Testis (tissue), 3 donors: Measurements from ENCODE around the gene ACAN. TPM values are rescaled to one million over a fixed set of nuclear protein-coding genes. Genes with fewer than 3 reads are reported as not detected.

ENCODE experiments used
- DNase-seq: peaks from one replicate; pipeline ENCODE4 v3.0.0-alpha.2; 2019
- H3K27ac ChIP-seq, 2 donors: fragments of 200-600 bp; sonication (generic); one replicate each; pipeline ENCODE4 v1.5.1; 2019
- H3K27me3 ChIP-seq: fragments of 200-600 bp; sonication (generic); one replicate; pipeline ENCODE4 v1.5.1; 2019
- H3K36me3 ChIP-seq: fragments of 200-600 bp; sonication (generic); one replicate; pipeline ENCODE4 v1.5.1; 2017; ENCODE audit warnings: low read depth; ENCODE audit errors: missing control alignments
- H3K4me1 ChIP-seq: fragments of 200-600 bp; sonication (generic); one replicate; pipeline ENCODE4 v1.5.1; 2019
- H3K4me3 ChIP-seq, 2 donors: fragments of 200-600 bp; sonication (generic); one replicate each; pipeline ENCODE4 v1.5.1; 2017 to 2019
- H3K9me3 ChIP-seq: fragments of 200-600 bp; sonication (generic); one replicate; pipeline ENCODE4 v1.5.1; 2017
- POLR2A ChIP-seq: fragments of 450-650 bp; IDR thresholded peaks from one replicate; pipeline ENCODE4 v1.6.1; 2017; ENCODE audit warnings: antibody characterized with exemption, mild to moderate bottlenecking, moderate library complexity
- WGBS, 2 donors: methylation state at CpG; one replicate each; pipeline ENCODE4 v1.1.5; 2018; 5-methylcytosine and 5-hydroxymethylcytosine counted together
- intact Hi-C: fragments of 100-400 bp; cut with DNase I; formaldehyde crosslinking; loops from one replicate; pipeline ENCODE4 v1.15.1; 2023; ENCODE audit warnings: low total_unique reads
- polyA plus RNA-seq: library from polyadenylated mRNA; stranded (reverse); fragments of 350-450 nt; fragmentation: Illumina TruSeq; extraction: RNeasy Lipid Tissue Mini Kit (QIAGEN cat#74804); gene quantifications from one replicate; pipeline ENCODE4 v1.2.3, GENCODE V29; 2014; ENCODE audit warnings: low read depth, low replicate concordance; ENCODE audit not compliant: insufficient read depth
- total RNA-seq, 2 donors: library from RNA; depleted of rRNA; stranded (reverse); fragments of >200 nt; gene quantifications; one replicate each; pipeline ENCODE4 v1.2.3, GENCODE V29; 2016
- TF ChIP-seq, protein P1 (sequence below), 3 experiments: fragments of 450-650 bp in 2 of 3; fragments of 200-600 bp in 1 of 3; sonication (generic) in 1 of 3; IDR thresholded peaks; one replicate each; pipeline ENCODE4 v1.5.1; 2016 to 2019; ENCODE audit warnings: antibody characterized with exemption in 3 of 3, mild to moderate bottlenecking in 2 of 3, moderate library complexity in 1 of 3

Gene ACAN
- total and polyA plus RNA-seq, 3 donors from 2014 or later = 2.4 to 6.6 (median 4.1) TPM

DNA sequence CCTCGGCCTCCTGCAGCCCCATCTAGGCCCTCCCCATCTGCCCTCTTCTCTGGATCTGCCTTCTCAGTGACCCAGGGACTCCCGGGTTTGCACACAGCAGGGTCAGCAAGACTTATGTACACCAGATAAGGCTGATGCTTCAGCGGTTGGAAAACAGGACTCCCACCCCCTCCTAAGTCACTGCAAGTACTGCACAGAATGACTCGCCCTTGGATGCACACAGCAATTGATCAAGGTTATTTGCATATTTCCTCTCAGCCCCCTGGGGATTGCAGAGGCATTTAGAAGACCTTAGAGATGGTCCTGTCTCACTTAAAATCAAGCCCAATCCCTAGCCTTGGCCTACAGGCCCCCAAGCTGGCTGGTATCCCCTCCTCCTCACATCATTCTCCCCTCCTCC lies 8.9 kb downstream of the ACAN start:
- TF ChIP-seq, protein P1, sequence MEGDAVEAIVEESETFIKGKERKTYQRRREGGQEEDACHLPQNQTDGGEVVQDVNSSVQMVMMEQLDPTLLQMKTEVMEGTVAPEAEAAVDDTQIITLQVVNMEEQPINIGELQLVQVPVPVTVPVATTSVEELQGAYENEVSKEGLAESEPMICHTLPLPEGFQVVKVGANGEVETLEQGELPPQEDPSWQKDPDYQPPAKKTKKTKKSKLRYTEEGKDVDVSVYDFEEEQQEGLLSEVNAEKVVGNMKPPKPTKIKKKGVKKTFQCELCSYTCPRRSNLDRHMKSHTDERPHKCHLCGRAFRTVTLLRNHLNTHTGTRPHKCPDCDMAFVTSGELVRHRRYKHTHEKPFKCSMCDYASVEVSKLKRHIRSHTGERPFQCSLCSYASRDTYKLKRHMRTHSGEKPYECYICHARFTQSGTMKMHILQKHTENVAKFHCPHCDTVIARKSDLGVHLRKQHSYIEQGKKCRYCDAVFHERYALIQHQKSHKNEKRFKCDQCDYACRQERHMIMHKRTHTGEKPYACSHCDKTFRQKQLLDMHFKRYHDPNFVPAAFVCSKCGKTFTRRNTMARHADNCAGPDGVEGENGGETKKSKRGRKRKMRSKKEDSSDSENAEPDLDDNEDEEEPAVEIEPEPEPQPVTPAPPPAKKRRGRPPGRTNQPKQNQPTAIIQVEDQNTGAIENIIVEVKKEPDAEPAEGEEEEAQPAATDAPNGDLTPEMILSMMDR (IDR thresholded peaks at IDR 0.05) = no peak
- no peak for TF ChIP-seq POLR2A
- 58 to 62% methylated on average over 3 to 4 of the region's 4 CpGs for WGBS, 2 donors

DNA sequence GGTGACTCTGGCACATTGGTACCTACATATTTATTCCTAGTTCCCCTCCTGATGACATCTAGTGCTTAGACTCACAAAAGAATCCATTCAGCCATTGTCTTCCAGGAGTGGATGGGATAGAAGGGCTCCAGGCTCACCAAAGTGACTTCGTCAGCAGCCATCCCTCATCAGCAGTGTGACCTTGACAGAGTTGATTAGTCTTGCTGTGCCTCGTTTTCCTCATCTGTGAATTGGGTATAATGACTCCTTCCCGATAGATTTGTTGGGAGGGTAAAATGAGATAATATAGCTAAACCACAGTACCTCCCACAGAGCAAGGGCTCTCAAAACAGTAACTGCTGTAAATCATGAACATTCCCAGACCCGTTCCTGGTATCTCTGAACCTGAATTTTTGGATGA lies 10.7 kb downstream of the ACAN start:
- Histone ChIP-seq H3K27me3 (no peaks in the 10 kb centered on the region), H3K4me1 (no peaks in the 10 kb centered on the region), H3K36me3 (no peaks in the 10 kb centered on the region), H3K9me3 (no peaks in the 10 kb centered on the region), H3K27ac (no peak overlapping the region), H3K4me3 (no peak overlapping the region)
- WGBS, 2 donors = 73 to 83% methylated on average over 4 of the region's 4 CpGs
- intact Hi-C loops = no loop called here
- no peak for DNase-seq
- no peak for TF ChIP-seq POLR2A
- TF ChIP-seq, protein P1 (IDR thresholded peaks at IDR 0.05) = no peak

More for the DNA sequence above, 8.9 kb downstream of the ACAN start:
- Histone ChIP-seq H3K4me3 (no peak overlapping the region), H3K9me3 (no peaks in the 10 kb centered on the region), H3K36me3 (no peaks in the 10 kb centered on the region), H3K27ac (no peak overlapping the region), H3K4me1 (no peaks in the 10 kb centered on the region), H3K27me3 (no peaks in the 10 kb centered on the region)
- intact Hi-C loops = no loop called here
- DNase-seq = no peak

DNA sequence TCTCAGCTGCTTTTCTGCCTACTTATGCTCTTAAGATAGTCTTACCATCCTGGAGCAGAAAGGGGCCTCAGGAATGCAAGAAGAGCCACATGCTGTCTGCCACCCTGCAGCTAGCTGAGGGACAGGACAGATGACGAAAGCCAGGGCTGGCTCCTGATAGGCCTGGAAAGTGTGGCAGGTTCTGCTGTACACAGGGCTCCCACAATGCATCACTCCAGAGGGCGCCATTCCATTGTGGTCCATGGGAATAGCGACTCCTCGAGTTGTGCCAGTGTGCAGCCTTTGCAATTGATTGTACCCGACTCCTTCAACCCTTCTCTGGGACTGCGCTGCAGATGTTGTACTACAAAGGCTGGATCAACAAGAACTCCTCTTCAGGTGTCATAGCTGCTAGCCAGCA lies 11.2 kb downstream of the ACAN start:
- H3K27ac ChIP-seq = no peak overlapping the region
- intact Hi-C loops = no loop called here
- TF ChIP-seq, protein P1 (IDR thresholded peaks at IDR 0.05) = no peak
- TF ChIP-seq POLR2A = no peak
- H3K36me3 ChIP-seq = no peaks in the 10 kb centered on the region
- no peak overlapping the region for H3K4me3 ChIP-seq
- DNase-seq = no peak
- no peaks in the 10 kb centered on the region for H3K4me1 ChIP-seq
- no peaks in the 10 kb centered on the region for H3K9me3 ChIP-seq
- H3K27me3 ChIP-seq = no peaks in the 10 kb centered on the region
- 80 to 96% methylated on average over 1 to 6 of the region's 6 CpGs for WGBS, 2 donors

DNA sequence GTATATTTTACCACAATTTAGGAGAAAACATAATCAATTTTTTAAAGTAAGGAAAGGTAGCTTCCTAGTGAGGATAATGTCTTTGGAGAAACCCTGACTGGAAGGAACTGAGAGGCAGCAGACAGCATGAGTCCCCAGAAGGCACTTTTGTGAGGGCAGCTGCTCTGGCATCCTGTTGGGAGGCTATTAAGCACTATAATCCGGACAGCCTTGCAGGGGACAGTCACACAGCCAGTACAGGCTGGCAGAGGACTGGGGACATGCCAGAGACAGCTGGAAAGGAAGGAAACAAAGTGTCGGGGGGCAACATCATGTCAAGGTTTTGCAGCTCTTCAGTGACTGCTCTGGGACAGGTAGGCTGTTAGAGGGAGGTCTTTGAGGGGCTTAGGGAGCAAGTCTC lies 15.7 kb downstream of the ACAN start:
- Histone ChIP-seq H3K27ac (no peak overlapping the region), H3K4me3 (no peak overlapping the region), H3K9me3 (no peaks in the 10 kb centered on the region), H3K36me3 (no peaks in the 10 kb centered on the region), H3K27me3 (no peaks in the 10 kb centered on the region), H3K4me1 (no peaks in the 10 kb centered on the region)
- intact Hi-C loops = no loop called here
- no peak for TF ChIP-seq POLR2A
- TF ChIP-seq, protein P1 (IDR thresholded peaks at IDR 0.05) = no peak
- DNase-seq = no peak
- 63 to 74% methylated on average over 2 of the region's 2 CpGs for WGBS, 2 donors

DNA sequence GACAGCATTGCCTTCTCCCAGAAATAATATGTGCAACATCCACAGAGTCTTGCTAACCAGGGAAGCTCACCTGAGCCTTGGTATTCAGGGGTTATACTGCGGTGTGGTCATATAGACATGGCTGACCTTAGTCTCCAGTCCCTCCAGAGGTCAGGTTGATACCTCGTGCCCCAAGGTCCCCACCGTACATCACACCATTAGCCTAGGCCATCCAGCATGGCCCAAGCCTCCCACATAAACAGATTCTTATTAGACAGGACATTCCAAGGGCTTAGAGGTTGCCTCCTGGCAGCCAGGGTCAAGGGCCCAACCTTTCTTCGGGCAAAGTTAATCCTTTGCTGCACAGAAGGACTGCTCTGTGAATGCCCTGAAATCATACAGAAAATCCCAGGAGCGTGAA lies 18.8 kb downstream of the ACAN start:
- intact Hi-C loops = no loop called here

More for the DNA sequence above, 18.8 kb downstream of the ACAN start:
- H3K9me3 ChIP-seq = no peaks in the 10 kb centered on the region
- DNase-seq = no peak
- H3K27ac ChIP-seq = no peak overlapping the region
- no peaks in the 10 kb centered on the region for H3K36me3 ChIP-seq
- TF ChIP-seq POLR2A = no peak
- TF ChIP-seq, protein P1 (IDR thresholded peaks at IDR 0.05) = no peak
- no peaks in the 10 kb centered on the region for H3K4me1 ChIP-seq
- H3K4me3 ChIP-seq = no peak overlapping the region
- 78% methylated on average over 5 of the region's 5 CpGs for WGBS, 2 donors
- H3K27me3 ChIP-seq = no peaks in the 10 kb centered on the region
